K562 (cell line): Measurements from ENCODE around the gene VKORC1. TPM values are rescaled to one million over a fixed set of nuclear protein-coding genes. Genes with fewer than 3 reads are reported as not detected.
"Not testable (repeated sequence)": the region's sequence is repeated elsewhere in the genome, so short reads cannot be mapped to it uniquely, and the experiment has no call there.

Source experiments
- ATAC-seq: fragments of 200-7000 bp; cut with Tn5 transposase; 3 replicates; pipeline ENCODE4 v1.9.1; 2020; ENCODE audit warnings: moderate library complexity
- BruUV-seq: library from RNA; stranded (reverse); fragments of 400-500 nt; replicated peaks from 2 replicates; lab custom pipeline; 2021; lab: Mats Ljungman, UMichigan
- CTCF ChIA-PET: fragments of 300-600 bp; formaldehyde crosslinking; extraction: SDS; loops from one replicate; lab custom pipeline; 2021; ENCODE audit warnings: low intra/inter-chr PET ratio; lab: Yijun Ruan, JAX
- POLR2A ChIA-PET: fragments of 300-600, 350-650 bp; sonication (Branson Sonifier 250); formaldehyde crosslinking; extraction: SDS; loops from one replicate; lab custom pipeline; 2021; ENCODE audit warnings: antibody characterized with exemption, inconsistent platforms; lab: Yijun Ruan, JAX
- DNase-seq, 4 experiments: peaks; one replicate each; pipeline versions ENCODE4 v3.0.0 to v3.0.0-alpha.2; 2011 to 2018; ENCODE audit warnings: low spot score in 3 of 4, mixed read lengths in 3 of 4; ENCODE audit errors: extremely low read depth in 1 of 4
- FAIRE-seq: peaks from 2 replicates; lab custom pipeline; 2011; peaks lifted over from hg19 to GRCh38; lab: Jason Lieb, UNC
- H2AFZ ChIP-seq: 2 replicates; pipeline ENCODE4 v1.6.0; 2011; ENCODE audit warnings: low read depth, low read length, control low read depth, inconsistent platforms
- H3K27ac ChIP-seq: fragments of 200-600 bp; 3 replicates; pipeline ENCODE4 v1.8.0; 2011; ENCODE audit warnings: low read depth, mild to moderate bottlenecking, control low read depth, inconsistent platforms, low read length, moderate library complexity, mixed read lengths; ENCODE audit errors: extremely low read depth
- H3K27me3 ChIP-seq, 2 experiments: fragments of 300-600 bp in 1 of 2; 2 replicates in 1 of 2; 3 replicates in 1 of 2; pipeline versions ENCODE4 v1.6.0 to v1.8.0; 2011; ENCODE audit warnings: inconsistent platforms in 2 of 2, low read length in 2 of 2, mild to moderate bottlenecking in 1 of 2, mixed read lengths in 1 of 2, moderate library complexity in 1 of 2; ENCODE audit not compliant: control insufficient read depth in 2 of 2, insufficient read depth in 2 of 2
- H3K36me3 ChIP-seq: fragments of 300-600 bp; 3 replicates; pipeline ENCODE4 v1.8.0; 2011; ENCODE audit warnings: mild to moderate bottlenecking, low read length, inconsistent platforms; ENCODE audit not compliant: control insufficient read depth, insufficient read depth
- H3K4me1 ChIP-seq, 2 experiments: fragments of 200-600 bp in 1 of 2; replicated peaks in 1 of 2; 2 replicates in 1 of 2; 3 replicates in 1 of 2; pipeline versions ENCODE4 v1.5.1 to v1.8.0; 2011; ENCODE audit warnings: inconsistent platforms in 2 of 2, low read length in 2 of 2, mild to moderate bottlenecking in 1 of 2, mixed read lengths in 1 of 2, moderate library complexity in 1 of 2; ENCODE audit not compliant: control insufficient read depth in 2 of 2, insufficient read depth in 2 of 2
- H3K4me2 ChIP-seq: 2 replicates; pipeline ENCODE4 v1.6.1; 2011; ENCODE audit warnings: low read length, control low read depth, inconsistent platforms, mixed read lengths; ENCODE audit not compliant: insufficient read depth
- H3K4me3 ChIP-seq: fragments of 200-600 bp; sonication (generic), shearing (Covaris generic); 2 replicates; pipeline ENCODE4 v1.5.1; 2016; ENCODE audit warnings: control low read depth, inconsistent platforms
- H3K79me2 ChIP-seq: fragments of 200-600 bp; 3 replicates; pipeline ENCODE4 v1.8.0; 2011; ENCODE audit warnings: low read length, inconsistent platforms; ENCODE audit not compliant: control insufficient read depth, insufficient read depth
- H3K9ac ChIP-seq, 2 experiments: 2 replicates each; pipeline versions ENCODE4 v1.6.0 to v1.6.1; 2011; ENCODE audit warnings: low read depth in 2 of 2, low read length in 2 of 2, control low read depth in 1 of 2, inconsistent platforms in 1 of 2, mild to moderate bottlenecking in 1 of 2, mixed read lengths in 1 of 2; ENCODE audit not compliant: insufficient read depth in 1 of 2
- H3K9me1 ChIP-seq: one replicate; pipeline ENCODE4 v1.6.0; 2011; ENCODE audit warnings: inconsistent platforms, mild to moderate bottlenecking, low read length, moderate library complexity; ENCODE audit not compliant: control insufficient read depth, insufficient read depth
- H3K9me3 ChIP-seq: replicated peaks from 2 replicates; pipeline ENCODE4 v1.5.1; 2011; ENCODE audit warnings: low read depth, low read length, inconsistent platforms; ENCODE audit not compliant: control insufficient read depth, insufficient read depth
- H4K20me1 ChIP-seq: replicated peaks from 2 replicates; pipeline ENCODE4 v1.6.1; 2011; ENCODE audit warnings: low read length, inconsistent platforms, mixed read lengths; ENCODE audit not compliant: control insufficient read depth, insufficient read depth
- CBFB ChIP-seq: sonication (generic); formaldehyde crosslinking; IDR thresholded peaks from 2 replicates; pipeline ENCODE4 v1.4.0; 2020; ENCODE audit warnings: mild to moderate bottlenecking, missing genetic modification reagents
- JUN ChIP-seq, 2 experiments: sonication (generic) in 1 of 2; formaldehyde crosslinking in 1 of 2; IDR thresholded peaks; 2 replicates each; pipeline versions ENCODE4 v1.6.1 to v1.8.0; 2012 to 2022; ENCODE audit warnings: borderline replicate concordance in 2 of 2, mild to moderate bottlenecking in 2 of 2, improper control_type of control experiment in 1 of 2, low read depth in 1 of 2, low read length in 1 of 2, missing genetic modification reagents in 1 of 2
- MCM2 ChIP-seq: fragments of 450-650 bp; IDR thresholded peaks from 2 replicates; pipeline ENCODE4 v1.6.1; 2017; ENCODE audit warnings: low read depth, mild to moderate bottlenecking
- SREBF2 ChIP-seq: sonication (generic); formaldehyde crosslinking; IDR thresholded peaks from 2 replicates; pipeline ENCODE4 v1.4.0; 2020; ENCODE audit warnings: mild to moderate bottlenecking, missing genetic modification reagents
- ZNF384 ChIP-seq: IDR thresholded peaks from 2 replicates; pipeline ENCODE4 v1.6.1; 2012; ENCODE audit warnings: low read depth, low read length, improper control_type of control experiment
- ZZZ3 ChIP-seq: fragments of 450-650 bp; IDR thresholded peaks from 2 replicates; pipeline ENCODE4 v1.6.1; 2016; ENCODE audit warnings: antibody characterized with exemption, mild to moderate bottlenecking, moderate library complexity
- WGBS: fragments of 100-300 bp; shearing (Covaris generic); methylation state at CpG from one replicate; pipeline ENCODE4 v1.1.6; 2016; ENCODE audit warnings: low coverage, mixed read lengths; ENCODE audit not compliant: insufficient coverage; ENCODE audit errors: missing lambda C conversion rate; 5-methylcytosine and 5-hydroxymethylcytosine counted together
- in situ Hi-C: fragments of 300-500 bp; cut with MboI; formaldehyde crosslinking; loops from 4 replicates; pipeline ENCODE4 v1.15.0; 2018; ENCODE audit warnings: inconsistent platforms, mixed read lengths
- intact Hi-C: fragments of 100-400 bp; cut with micrococcal nuclease; formaldehyde crosslinking; loops from 2 replicates; pipeline ENCODE4 v1.14.2; 2022
- polyA plus RNA-seq, 8 experiments: library from polyadenylated mRNA; depleted of rRNA in 4 of 8; stranded (reverse) in 5 of 8; unstranded in 3 of 8; fragments of >200 nt; fragmentation: Nextera tagmentation in 2 of 8; fragmentation: Illumina TruSeq in 1 of 8; extraction: Ambion mirVana in 2 of 8; extraction: Trizol in 1 of 8; gene quantifications; 2 replicates each; pipeline versions ENCODE4 v1.2.1 to v1.2.3, GENCODE V29; 2011 to 2014; ENCODE audit warnings: inconsistent platforms in 1 of 8, missing spikeins in 1 of 8
- total RNA-seq, 7 experiments: library from RNA; depleted of rRNA in 6 of 7; stranded (reverse); fragments of >200 nt in 6 of 7; fragmentation: Illumina TruSeq in 2 of 7; extraction: Trizol in 2 of 7; gene quantifications; 2 replicates each; pipeline versions ENCODE4 v1.2.1 to v1.2.3, GENCODE V29; 2011 to 2021; ENCODE audit warnings: low replicate concordance in 1 of 7
- TF ChIP-seq, protein P1 (sequence below): fragments of 250-450 bp; sonication (Bioruptor Pico); IDR thresholded peaks from 2 replicates; pipeline ENCODE4 v1.8.0; 2022; ENCODE audit warnings: moderate library complexity, mild to moderate bottlenecking, inconsistent platforms
- TF ChIP-seq, protein P2 (sequence below): sonication (generic); formaldehyde crosslinking; IDR thresholded peaks from 2 replicates; pipeline ENCODE4 v1.8.0; 2022; ENCODE audit warnings: mild to moderate bottlenecking, missing genetic modification reagents
- TF ChIP-seq, protein P3 (sequence below): conservative IDR thresholded peaks from 2 replicates; pipeline ENCODE4 v1.6.1; 2011; ENCODE audit warnings: low read depth, mild to moderate bottlenecking, low read length; ENCODE audit not compliant: control insufficient read depth

VKORC1 gene
- total and polyA plus RNA-seq, 9 of the 15 experiments (the other 6 are each of a cell fraction or from before 2014, with no cell fraction given): 30.0 to 119 (median 62.1) TPM

DNA sequence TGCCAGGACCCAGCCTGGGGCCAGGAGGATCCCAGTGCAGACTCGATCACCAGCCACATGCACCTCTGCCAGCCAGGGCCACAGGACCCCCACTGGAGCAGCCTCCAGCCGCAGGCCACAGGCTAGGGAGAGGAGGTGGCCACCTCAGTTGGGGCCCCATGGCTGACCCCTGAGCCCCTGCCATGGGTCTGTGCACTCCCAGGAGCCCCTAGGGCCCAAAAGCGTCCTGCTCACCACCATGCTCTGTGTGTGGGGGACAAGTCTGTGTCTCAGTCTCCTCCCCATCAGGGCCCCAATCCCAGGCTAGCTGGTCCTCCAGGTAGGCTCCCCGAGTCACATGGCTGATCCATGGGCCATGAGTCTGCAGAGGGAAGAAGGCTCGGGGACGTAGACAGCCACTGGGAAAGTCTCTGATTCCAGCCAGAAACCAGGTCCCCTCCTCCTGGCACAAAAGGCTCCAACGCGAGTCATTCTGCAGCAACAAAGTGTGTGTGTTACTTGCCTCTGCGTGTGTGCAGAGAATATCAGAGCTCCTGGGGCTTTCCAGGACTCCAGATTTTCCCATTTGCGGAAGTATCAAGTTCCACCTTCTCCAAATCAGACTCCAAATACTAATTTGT, 47.0 kb upstream of the VKORC1 start (continued):
- TF ChIP-seq, protein P1, sequence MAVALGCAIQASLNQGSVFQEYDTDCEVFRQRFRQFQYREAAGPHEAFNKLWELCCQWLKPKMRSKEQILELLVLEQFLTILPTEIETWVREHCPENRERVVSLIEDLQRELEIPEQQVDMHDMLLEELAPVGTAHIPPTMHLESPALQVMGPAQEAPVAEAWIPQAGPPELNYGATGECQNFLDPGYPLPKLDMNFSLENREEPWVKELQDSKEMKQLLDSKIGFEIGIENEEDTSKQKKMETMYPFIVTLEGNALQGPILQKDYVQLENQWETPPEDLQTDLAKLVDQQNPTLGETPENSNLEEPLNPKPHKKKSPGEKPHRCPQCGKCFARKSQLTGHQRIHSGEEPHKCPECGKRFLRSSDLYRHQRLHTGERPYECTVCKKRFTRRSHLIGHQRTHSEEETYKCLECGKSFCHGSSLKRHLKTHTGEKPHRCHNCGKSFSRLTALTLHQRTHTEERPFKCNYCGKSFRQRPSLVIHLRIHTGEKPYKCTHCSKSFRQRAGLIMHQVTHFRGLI (CRISPR knock-in tag): no peak
- TF ChIP-seq ZNF384 (no peak), MCM2 (no peak), CBFB (CRISPR knock-in tag) (0 out of 2 replicates have a peak, but pooled peaks have one; percentile 62), ZZZ3 (no peak), SREBF2 (CRISPR knock-in tag) (0 out of 2 replicates have a peak, but pooled peaks have one; percentile 50), JUN (IDR thresholded peaks at IDR 0.05; ENCODE audit: borderline replicate concordance, low read depth, low read length) (no peak), JUN (CRISPR knock-in tag; IDR thresholded peaks at IDR 0.05; ENCODE audit: borderline replicate concordance) (no peak)
- TF ChIP-seq, protein P2, sequence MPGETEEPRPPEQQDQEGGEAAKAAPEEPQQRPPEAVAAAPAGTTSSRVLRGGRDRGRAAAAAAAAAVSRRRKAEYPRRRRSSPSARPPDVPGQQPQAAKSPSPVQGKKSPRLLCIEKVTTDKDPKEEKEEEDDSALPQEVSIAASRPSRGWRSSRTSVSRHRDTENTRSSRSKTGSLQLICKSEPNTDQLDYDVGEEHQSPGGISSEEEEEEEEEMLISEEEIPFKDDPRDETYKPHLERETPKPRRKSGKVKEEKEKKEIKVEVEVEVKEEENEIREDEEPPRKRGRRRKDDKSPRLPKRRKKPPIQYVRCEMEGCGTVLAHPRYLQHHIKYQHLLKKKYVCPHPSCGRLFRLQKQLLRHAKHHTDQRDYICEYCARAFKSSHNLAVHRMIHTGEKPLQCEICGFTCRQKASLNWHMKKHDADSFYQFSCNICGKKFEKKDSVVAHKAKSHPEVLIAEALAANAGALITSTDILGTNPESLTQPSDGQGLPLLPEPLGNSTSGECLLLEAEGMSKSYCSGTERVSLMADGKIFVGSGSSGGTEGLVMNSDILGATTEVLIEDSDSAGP (CRISPR knock-in tag): 0 out of 2 replicates have a peak, but pooled peaks have one; percentile 44
- TF ChIP-seq, protein P3, sequence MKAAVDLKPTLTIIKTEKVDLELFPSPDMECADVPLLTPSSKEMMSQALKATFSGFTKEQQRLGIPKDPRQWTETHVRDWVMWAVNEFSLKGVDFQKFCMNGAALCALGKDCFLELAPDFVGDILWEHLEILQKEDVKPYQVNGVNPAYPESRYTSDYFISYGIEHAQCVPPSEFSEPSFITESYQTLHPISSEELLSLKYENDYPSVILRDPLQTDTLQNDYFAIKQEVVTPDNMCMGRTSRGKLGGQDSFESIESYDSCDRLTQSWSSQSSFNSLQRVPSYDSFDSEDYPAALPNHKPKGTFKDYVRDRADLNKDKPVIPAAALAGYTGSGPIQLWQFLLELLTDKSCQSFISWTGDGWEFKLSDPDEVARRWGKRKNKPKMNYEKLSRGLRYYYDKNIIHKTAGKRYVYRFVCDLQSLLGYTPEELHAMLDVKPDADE: 0 out of 2 replicates have a peak, but pooled peaks have one; percentile 24

DNA sequence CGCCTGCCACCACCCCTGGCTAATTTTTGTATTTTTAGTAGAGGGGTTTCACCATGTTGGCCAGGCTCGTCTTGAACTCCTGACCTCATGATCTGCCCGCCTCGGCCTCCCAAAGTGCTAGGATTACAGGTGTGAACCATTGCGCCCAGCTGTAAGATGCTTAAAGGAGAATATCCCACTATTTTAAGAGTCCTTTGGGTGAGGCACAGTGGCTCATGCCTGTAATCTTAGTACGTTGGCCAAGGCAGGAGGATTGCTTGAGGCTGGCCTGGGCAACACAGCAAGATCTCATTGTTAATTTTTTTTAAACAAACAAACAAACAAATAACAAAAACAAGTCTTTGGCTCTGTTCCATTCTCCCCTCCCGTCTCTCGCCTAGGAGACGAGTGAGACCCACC, 46.5 kb upstream of the VKORC1 start:
- H3K9me3 ChIP-seq, H4K20me1 ChIP-seq, H3K79me2 ChIP-seq, FAIRE-seq, H3K36me3 ChIP-seq, H3K9me1 ChIP-seq, H3K4me3 ChIP-seq, DNase-seq, BruUV-seq, H3K27me3 ChIP-seq, in situ Hi-C loops, CTCF ChIA-PET, ATAC-seq: not testable (repeated sequence)
- peak overlapping the region; percentile 70 to 91; a peak in 3 of 4 replicates for H3K9ac ChIP-seq
- peak overlapping the region; percentile 92 for H2AFZ ChIP-seq
- peak overlapping the region; percentile 72 for H3K4me2 ChIP-seq
- intact Hi-C loops: loop anchor here (5.0 to 10.0 kb wide), 2 partner anchors 34 to 156 kb away; partner anchors contain the start of genes BCKDK and HSD3B7
- H3K27ac ChIP-seq: peak overlapping the region; percentile 55; the same call in 2 of the 3 replicates
- peaks cover 16 to 52% of the 10 kb centered on the region in 2 experiments for H3K4me1 ChIP-seq
- POLR2A ChIA-PET: interaction anchor here (0.8 to 3.4 kb wide), 3 partner anchors 12 to 39 kb away, joined by 4 to 39 read pairs (median 35); partner anchors contain the start of genes FUS and KAT8
- WGBS: 89% methylated on average over 9 of the region's 9 CpGs
